ENCODE measurements around the gene UBE3C. TPM values are rescaled to one million over a fixed set of nuclear protein-coding genes. Genes with fewer than 3 reads are reported as not detected.
"Not testable (repeated sequence)": the region's sequence is repeated elsewhere in the genome, so short reads cannot be mapped to it uniquely, and the experiment has no call there.

The UBE3C gene
- total and polyA plus RNA-seq, 2 of the 13 experiments (the other 11 are each of a cell fraction or from before 2014, with no cell fraction given): 27.0 to 48.2 TPM

- TF ChIP-seq SCMH1 (CRISPR knock-in tag; IDR thresholded peaks at IDR 0.05; ENCODE audit: borderline replicate concordance) (no peak), ATF3 (CRISPR knock-in tag; IDR thresholded peaks at IDR 0.05) (no peak), SRF (IDR thresholded peaks at IDR 0.05; ENCODE audit: low read depth, low read length) (no peak)
Observed at GRCh38 chr7:157129907-157130460, 8.7 kb upstream of the UBE3C start (continued).

- H3K9me3 ChIP-seq (ENCODE audit: low read length); FAIRE-seq; H3K27me3 ChIP-seq (ENCODE audit: control insufficient read depth in 1 of 2, insufficient read depth in 2 of 2, low read length in 2 of 2); H3K9ac ChIP-seq (ENCODE audit: insufficient read depth, low read depth, low read length); H2AFZ ChIP-seq (ENCODE audit: low read length); CTCF ChIA-PET (ENCODE audit: low intra/inter-chr PET ratio, low total read pairs); in situ Hi-C loops (cut with HindIII; ENCODE audit: extremely low pct_ligation_motif_present, low pct_unique_long_range_greater_than_20kb); H3K4me1 ChIP-seq (ENCODE audit: insufficient read depth, low read length); H3K27ac ChIP-seq (ENCODE audit: extremely low read length, insufficient read depth, low read length); DNase-seq (ENCODE audit: low spot score); H3K4me2 ChIP-seq (ENCODE audit: low read depth, low read length); H3K36me3 ChIP-seq (replicated peaks in 1 of 2; ENCODE audit: control insufficient read depth in 1 of 2, insufficient read depth in 2 of 2, low read length in 2 of 2); H3K4me3 ChIP-seq (replicated peaks in 1 of 3; ENCODE audit: insufficient read depth in 1 of 3, low read depth in 2 of 3, low read length in 3 of 3); BruUV-seq (replicated peaks); H3K79me2 ChIP-seq (ENCODE audit: insufficient read depth, low read length); ATAC-seq; POLR2A ChIA-PET; H4K20me1 ChIP-seq (ENCODE audit: insufficient read depth, low read length): not testable (repeated sequence)
- 37% methylated on average over 2 of the region's 2 CpGs for WGBS (ENCODE audit: low lambda C conversion rate)
- intact Hi-C loops (cut with micrococcal nuclease; ENCODE audit: unreplicated experiment): loop anchor here (10.0 kb wide), 2 partner anchors 116 to 146 kb away; partner anchors contain the start of gene MNX1
Observed at GRCh38 chr7:157130849-157131248, 7.9 kb upstream of the UBE3C start.

GRCh38 chr7:157132796-157133195 is 5.9 kb upstream of the UBE3C start:
- no peak for FAIRE-seq
- POLR2A ChIA-PET: no interaction called here
- CTCF ChIA-PET (ENCODE audit: low intra/inter-chr PET ratio, low total read pairs): no interaction called here

More at GRCh38 chr7:157132796-157133195, 5.9 kb upstream of the UBE3C start:
- Histone ChIP-seq H3K36me3 (replicated peaks in 1 of 2; ENCODE audit: control insufficient read depth in 1 of 2, insufficient read depth in 2 of 2, low read length in 2 of 2) (no peaks in the 10 kb centered on the region), H3K4me1 (ENCODE audit: insufficient read depth, low read length) (peaks cover 9% of the 10 kb centered on the region), H3K4me2 (ENCODE audit: low read depth, low read length) (no peak overlapping the region), H3K9me3 (ENCODE audit: low read length) (no peaks in the 10 kb centered on the region), H3K27me3 (ENCODE audit: control insufficient read depth in 1 of 2, insufficient read depth in 2 of 2, low read length in 2 of 2) (peaks cover 0 to 5% of the 10 kb centered on the region in 2 experiments; a peak in 2 of 5 replicates), H3K4me3 (replicated peaks in 1 of 3; ENCODE audit: insufficient read depth in 1 of 3, low read depth in 2 of 3, low read length in 3 of 3) (no peak overlapping the region), H2AFZ (ENCODE audit: low read length) (no peak overlapping the region), H3K9ac (ENCODE audit: insufficient read depth, low read depth, low read length) (no peak overlapping the region), H4K20me1 (ENCODE audit: insufficient read depth, low read length) (no peaks in the 10 kb centered on the region), H3K27ac (ENCODE audit: extremely low read length, insufficient read depth, low read length) (no peak overlapping the region), H3K79me2 (ENCODE audit: insufficient read depth, low read length) (no peaks in the 10 kb centered on the region)
- BruUV-seq (replicated peaks): no TSS peak
- no peak for ATAC-seq
- 27% methylated on average over 5 of the region's 5 CpGs for whole genome bisulfite sequencing (ENCODE audit: low lambda C conversion rate)
- intact Hi-C loops (cut with micrococcal nuclease; ENCODE audit: unreplicated experiment) (loop anchor here (10.0 kb wide), 2 partner anchors 118 to 148 kb away; partner anchors contain the start of gene MNX1), in situ Hi-C loops (cut with HindIII; ENCODE audit: extremely low pct_ligation_motif_present, low pct_unique_long_range_greater_than_20kb) (no loop called here)
- DNase-seq (ENCODE audit: low spot score): no peak
- no peak for TF ChIP-seq ZNF180 (CRISPR knock-in tag; IDR thresholded peaks at IDR 0.05; ENCODE audit: borderline replicate concordance, low read depth)
- no peak for TF ChIP-seq BRF2 (CRISPR knock-in tag; IDR thresholded peaks at IDR 0.05)
- no peak for TF ChIP-seq THAP7 (CRISPR knock-in tag; IDR thresholded peaks at IDR 0.05)
- no peak for TF ChIP-seq NR3C1 (CRISPR knock-in tag; IDR thresholded peaks at IDR 0.05)
- no peak for TF ChIP-seq DPF2 (CRISPR knock-in tag; IDR thresholded peaks at IDR 0.05; ENCODE audit: borderline replicate concordance, low read depth)

All from HepG2 (cell line).